Mucosa of gallbladder (tissue), 1 donor: Measurements from ENCODE around the gene NUP98. TPM values are rescaled to one million over a fixed set of nuclear protein-coding genes. Genes with fewer than 3 reads are reported as not detected.
"Not testable (repeated sequence)": the region's sequence is repeated elsewhere in the genome, so short reads cannot be mapped to it uniquely, and the experiment has no call there.

ENCODE experiments used
- DNase-seq: peaks from one replicate; pipeline ENCODE4 v3.0.0-alpha.2; 2020; ENCODE audit warnings: low spot score
- total RNA-seq: library from RNA; stranded (reverse); gene quantifications from one replicate; pipeline ENCODE4 v1.2.1, GENCODE V29; 2021
- donor health status: DM: no; HTN: no; CAD: no.

The NUP98 gene
- total RNA-seq, 1 donor from 2014 or later: 60.1 TPM

DNA sequence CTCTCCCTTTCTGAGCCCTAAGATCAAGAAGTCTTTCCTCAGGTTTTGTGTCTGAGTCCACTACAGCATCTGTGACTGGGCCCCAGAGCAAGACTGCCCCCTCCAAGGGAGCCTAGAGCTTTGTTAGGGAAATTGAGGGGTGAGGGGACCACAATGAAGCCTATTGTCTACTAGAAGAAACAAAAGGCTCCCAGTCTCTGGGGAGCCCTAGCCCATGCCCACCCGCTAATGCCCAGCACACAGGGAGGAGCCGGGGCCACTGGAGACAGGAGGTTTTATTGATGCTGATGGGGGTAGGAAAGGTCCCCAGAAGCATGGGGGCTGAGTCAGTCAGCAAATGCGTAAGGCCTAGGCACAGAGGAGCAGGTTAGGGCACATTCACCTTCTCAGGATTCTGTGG, 29.4 kb upstream of the NUP98 start:
- no peak for DNase-seq

DNA sequence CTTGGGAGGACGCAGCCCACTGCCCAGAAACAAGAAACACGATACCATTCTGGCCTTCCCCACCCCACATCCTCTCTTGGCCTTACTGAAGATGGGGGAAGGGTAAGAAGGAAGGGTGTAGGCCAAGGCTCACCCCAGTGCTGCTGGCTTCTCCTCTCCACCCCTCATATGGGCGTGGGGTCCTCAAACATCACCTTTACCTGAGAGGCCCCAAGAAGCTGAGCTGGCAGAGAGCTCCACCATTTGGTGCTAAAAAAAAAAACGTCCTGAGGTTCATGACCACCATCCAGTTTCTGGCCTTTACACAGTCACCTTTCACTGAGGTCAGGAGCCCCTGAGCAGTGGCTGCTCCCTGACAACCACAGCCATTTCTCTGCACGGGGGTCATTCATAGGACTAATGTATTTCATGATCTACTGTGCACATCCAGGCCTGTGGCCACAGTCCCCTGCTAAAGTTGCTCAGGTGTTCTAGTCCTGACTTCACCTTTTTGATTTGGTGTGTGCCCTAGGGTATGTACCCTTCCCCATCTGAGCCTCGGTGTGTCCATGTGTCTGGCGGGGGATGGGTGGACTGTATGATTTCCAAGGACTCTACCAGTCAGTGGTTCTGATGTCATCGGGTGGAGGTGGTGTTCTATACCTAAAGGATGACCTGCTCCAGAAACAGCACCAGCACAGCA, 28.3 kb upstream of the NUP98 start:
- no peak for DNase-seq

DNA sequence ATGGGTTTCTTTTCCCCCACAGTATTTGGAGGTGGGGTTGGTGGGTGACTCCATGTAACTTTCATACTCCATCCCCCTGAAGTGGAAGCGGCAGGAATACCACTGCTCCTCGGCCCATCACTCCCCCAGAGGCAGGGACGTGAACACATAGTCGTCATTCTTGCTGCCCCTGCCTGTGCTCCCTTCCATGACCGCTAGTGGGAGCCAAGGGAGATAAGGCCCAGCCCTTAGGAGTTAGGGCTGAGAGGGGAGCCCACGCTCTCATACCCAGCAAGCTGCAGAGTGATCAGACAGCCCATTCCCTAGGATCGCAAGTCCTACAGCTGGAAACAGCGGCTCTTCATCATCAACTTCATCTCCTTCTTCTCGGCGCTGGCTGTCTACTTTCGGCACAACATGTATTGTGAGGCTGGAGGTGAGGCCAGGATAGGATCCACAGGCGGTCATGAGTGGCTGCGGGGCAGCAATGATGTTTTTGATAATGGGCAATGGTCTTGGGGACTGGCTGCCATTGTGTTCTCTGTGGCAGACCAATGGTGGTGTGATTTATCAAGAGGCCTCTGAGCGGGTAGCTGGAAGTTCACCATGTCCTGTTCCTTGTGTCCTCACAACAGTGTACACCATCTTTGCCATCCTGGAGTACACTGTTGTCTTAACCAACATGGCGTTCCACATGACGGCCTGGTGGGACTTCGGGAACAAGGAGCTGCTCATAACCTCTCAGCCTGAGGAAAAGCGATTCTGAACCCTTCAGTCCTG, 27.5 kb upstream of the NUP98 start:
- peak; percentile 62 for DNase-seq

- DNase-seq: no peak
Observed at GRCh38 chr11:3823762-3824506, 26.6 kb upstream of the NUP98 start.

DNA sequence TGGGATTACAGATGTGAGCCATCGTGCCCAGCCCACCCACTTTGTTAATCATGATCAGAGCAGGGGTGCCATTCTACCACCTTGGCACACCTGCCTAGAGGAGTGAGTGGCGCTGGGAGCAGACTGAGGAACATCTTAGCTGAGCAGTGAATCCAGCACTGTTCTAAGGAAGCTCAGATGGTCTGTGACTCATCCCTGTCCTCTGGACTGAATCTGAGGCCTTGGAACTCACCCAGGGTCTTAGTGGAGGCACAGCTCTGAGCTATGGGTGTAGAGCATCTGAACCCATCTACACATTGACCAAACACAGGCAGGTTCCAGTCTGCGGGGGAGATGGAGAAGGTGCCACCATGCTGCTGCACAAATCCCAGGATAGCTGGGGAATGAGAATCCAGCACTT, 25.9 kb upstream of the NUP98 start:
- DNase-seq: no peak

DNA sequence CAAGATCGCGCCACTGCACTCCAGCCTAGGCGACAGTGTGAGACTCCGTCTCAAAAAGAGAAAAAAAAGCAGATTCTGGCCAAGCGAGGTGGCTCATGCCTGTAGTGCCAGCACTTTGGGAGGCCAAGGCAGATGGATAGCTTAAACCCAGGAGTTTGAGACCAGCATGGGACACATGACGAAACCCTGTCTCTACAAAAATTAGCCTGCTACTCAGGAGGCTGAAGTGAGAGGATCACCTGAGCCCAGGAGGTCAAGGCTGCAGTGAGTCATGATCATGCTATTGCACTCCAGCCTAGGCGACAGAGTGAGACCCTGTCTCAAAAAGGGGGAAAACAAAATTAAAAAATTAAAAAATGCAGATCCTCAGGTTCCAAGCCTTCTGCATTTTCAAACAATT, 25.0 kb upstream of the NUP98 start:
- DNase-seq: no peak

DNA sequence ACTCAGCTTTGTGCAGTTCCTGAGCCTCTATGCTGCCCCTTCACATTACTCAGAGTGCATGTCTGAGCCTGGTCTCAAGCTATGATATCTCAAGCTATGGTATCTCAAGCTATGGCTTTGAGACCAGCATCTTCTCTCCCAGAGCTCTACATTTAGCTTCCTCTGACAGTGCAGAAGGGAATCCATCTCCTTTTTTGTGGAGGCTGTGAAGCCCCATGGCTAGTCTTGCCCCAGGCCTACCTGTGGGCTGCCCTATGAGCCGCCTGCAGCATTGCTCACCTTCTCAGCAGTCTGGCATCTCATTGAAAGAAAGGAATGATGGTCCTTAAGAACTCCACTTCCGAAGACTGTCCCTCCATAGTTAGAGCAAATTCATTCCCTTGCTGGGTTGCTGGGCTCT, 23.6 kb upstream of the NUP98 start:
- no peak for DNase-seq

- DNase-seq: no peak
Observed at GRCh38 chr11:3817181-3817800, 19.9 kb upstream of the NUP98 start.

DNA sequence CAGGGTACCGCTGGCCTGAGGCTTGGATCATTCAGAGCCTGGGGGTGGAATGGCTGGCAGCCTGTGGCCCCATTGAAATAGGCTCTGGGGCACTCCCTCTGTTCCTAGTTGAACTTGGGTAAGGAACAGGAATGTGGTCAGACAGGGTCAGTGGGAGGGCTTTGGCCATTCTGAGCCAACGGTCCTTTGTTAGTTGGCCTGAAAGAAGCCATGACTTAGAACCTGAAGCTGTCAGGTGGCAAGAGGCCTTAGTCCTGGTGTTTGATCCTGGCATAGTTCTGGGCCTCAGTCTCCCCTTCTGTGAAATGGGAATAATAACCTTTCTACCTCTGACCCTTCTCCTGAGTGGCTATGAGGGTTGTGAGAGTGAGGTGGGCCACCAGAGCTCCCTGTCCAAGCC, 19.3 kb upstream of the NUP98 start:
- DNase-seq: no peak

GRCh38 chr11:3815845-3816244, 18.5 kb upstream of the NUP98 start:
- DNase-seq: no peak

DNA sequence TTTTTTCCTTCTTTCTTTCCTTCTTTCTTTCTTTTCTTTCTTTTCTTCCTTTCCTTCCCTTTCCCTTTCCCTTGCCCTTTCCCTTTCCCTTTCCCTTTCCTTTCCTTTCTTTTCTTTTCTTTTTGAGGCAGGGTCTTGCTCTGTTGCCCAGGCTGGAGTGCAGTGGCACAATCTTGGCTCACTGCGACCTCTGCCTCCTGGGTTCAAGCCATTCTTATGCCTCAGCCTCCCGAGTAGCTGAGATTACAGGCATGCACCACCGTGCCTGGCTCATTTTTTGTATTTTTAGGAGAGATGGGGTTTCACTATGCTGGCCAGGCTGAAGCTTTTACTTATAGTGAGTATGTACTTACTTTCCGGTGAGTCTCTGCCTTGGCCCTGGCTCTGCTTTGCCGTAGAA, 17.5 kb upstream of the NUP98 start:
- not testable (repeated sequence) for DNase-seq

DNA sequence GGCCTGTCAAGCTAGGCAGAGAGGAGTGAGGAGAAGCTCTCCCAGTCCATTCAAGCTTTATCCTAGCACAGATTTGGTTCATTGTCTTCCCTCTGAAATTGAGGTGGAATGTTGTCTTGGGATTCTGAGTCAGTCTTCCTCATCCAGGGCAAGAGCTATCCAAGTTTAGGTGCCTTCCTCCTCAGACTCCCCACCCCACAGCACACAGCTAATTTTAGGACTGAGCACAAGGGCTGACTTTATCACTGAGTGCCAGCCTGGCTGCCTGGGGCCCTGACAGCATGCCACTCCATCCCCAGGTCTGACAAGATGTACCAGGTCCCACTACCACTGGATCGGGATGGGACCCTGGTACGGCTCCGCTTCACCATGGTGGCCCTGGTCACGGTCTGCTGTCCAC, 13.6 kb upstream of the NUP98 start:
- DNase-seq: no peak

DNA sequence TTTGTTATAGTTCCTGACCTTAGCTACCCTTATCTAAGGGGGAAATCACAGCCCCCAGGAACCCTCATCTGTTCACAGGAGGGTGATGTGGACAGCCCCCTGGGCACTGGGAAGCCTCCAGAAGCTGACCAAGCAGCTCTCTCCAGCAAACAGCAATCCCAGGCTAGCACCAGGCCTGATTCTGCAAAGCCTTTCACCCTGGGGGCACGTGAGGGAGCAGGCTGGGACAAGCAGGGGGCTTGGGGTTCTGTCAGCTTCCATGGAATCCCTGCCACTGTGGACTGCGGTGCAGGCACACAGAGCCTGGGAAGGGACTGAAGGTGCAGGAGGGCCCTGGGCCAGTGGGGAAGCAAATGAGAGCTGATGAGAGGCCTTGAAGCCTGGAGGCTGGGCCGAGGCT, 13.1 kb upstream of the NUP98 start:
- no peak for DNase-seq

GRCh38 chr11:3809624-3809928, 12.2 kb upstream of the NUP98 start:
- DNase-seq: no peak

GRCh38 chr11:3808861-3809623, 11.7 kb upstream of the NUP98 start:
- peak; percentile 53 for DNase-seq

DNA sequence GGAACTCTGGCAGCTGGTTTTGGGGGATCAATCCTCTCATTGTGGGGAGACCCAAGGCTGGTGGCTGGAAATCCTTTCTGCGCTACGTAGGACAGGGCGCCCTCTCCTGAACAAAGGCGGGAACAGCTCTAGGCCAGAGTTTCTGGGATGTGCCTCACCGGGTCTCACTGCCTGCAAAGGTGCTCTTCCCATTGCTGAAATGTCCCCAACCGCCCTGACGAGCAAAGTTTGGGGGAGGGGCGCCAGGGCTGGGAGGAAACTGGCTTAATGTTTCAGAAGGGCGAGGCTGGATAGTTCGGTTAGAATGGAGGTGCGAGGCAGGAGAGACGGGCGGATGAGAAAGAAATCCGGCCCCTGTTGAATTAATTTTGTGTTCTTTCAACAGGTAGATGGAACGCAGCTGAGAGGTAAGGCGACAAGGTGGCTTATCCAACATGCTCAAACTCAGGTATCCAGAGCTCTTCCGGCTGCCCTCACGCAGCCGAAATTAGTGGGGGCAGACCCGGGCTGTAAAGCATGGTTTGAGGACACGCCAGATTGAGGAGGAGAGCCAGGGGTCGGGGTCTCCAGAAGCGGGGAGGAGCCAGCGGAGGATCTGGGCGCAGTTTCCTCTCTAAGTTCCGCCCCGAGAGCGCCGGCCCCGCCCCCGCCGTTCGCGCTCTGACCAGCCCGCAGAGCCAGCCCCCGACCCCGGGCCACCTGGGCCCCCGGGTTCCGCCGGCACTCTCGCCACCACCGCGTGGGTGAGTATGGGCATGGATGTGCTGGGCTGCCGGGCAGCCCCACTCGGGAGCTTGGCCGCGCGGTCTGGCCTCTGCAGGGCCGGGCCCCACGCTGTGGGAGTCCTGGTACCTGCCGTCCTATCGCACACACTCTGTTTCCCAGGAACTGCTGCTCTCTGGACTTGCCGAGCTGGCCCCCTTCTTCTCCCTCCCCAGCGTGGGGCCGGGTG, 10.8 kb upstream of the NUP98 start, which contains the start of gene PGAP2:
Gene PGAP2 (plus strand): TSS at position 652 of the 952 bp plus-strand sequence. CDS start 2,700 bp downstream, outside the sequence.
- DNase-seq: peak; percentile 56

GRCh38 chr11:3803726-3804495, 6.6 kb upstream of the NUP98 start:
- no peak for DNase-seq

DNA sequence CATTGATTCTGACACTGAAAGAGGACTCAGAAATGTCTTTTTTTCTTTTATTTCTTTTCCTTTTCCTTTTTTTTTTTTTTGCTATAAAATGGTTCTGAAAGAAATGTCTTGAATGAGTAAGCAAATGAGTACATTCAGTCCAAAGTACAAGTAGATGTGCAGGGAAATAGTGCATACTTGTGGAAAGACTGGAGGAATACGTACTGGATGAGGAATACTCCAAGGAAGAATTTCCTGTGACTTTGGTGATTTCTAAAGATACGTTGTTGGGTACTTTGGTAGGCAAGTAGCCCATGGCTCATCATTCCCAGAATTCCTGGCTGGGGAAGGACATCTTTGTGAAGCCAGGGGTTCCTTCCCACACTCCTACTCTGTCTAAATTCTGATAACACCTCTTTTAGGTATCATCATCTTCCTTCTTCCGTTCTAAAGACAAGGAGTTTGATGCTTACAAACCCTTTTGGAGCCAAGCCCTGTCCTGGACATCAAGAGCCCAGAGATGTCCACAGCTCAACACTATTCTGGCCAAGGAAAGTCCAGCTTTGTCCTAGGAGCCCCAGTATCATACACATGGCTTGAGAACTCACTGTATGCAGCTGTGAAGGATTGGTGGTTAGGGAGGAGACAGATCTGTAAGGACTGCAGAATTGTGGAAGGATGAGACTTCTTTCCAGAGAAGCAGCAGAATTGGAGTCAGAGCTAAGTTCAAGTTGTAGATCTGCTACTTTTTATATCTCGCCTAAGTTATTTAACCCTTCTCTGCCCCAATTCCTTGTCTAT, 4.8 kb upstream of the NUP98 start:
- no peak for DNase-seq

DNA sequence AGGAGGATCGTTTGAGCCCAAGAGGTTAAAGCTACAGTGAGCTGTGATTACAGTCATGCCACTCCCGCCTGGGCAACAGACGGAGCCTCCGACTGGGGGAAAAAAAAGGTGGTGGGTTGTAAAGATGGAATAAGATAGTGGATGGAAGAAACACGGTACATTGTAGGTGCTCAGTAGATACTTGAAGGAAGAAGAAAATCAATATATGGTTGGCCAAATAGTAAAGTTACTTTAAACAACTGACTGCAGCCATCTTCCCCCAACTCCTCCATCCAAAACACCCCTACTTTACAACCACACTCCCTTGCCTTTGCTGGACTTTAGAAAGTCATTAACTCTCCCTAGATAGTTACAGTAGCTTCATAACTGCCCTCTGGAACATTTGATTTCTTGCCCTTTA, 2.5 kb upstream of the NUP98 start:
- DNase-seq: no peak
